ENCODE measurements around the gene MPDZ. TPM values are rescaled to one million over a fixed set of nuclear protein-coding genes. Genes with fewer than 3 reads are reported as not detected.

Gene MPDZ
- total RNA-seq, 1 experiment from 2014 or later, result 15.3 TPM

- Histone ChIP-seq H4K20me1 (ENCODE audit: insufficient read depth) (no peaks in the 10 kb centered on the region), H3K27ac (no peak overlapping the region), H3K4me3 (no peak overlapping the region), H3K9me3 (ENCODE audit: insufficient read depth, low read depth) (no peaks in the 10 kb centered on the region), H3K27me3 (ENCODE audit: insufficient read depth, low read depth) (no peaks in the 10 kb centered on the region), H3K36me3 (ENCODE audit: low read depth) (no peaks in the 10 kb centered on the region), H3F3A (ENCODE audit: insufficient read depth, low read depth) (no peaks in the 10 kb centered on the region), H3K4me2 (no peak overlapping the region), H3K79me2 (ENCODE audit: low read depth) (no peaks in the 10 kb centered on the region), H2AFZ (no peak overlapping the region), H3K4me1 (replicated peaks; ENCODE audit: insufficient read depth) (no peaks in the 10 kb centered on the region), H3K9me2 (ENCODE audit: insufficient read depth) (no peaks in the 10 kb centered on the region)
- TF ChIP-seq EZH2 (IDR thresholded peaks at IDR 0.05; ENCODE audit: low read depth) (no peak), CTCF (conservative IDR thresholded peaks at IDR 0.05) (no peak)
- ChIA-PET CTCF (no interaction called here), POLR2A (ENCODE audit: unreplicated experiment) (no interaction called here)
- no peak for DNase-seq
- intact Hi-C loops (cut with micrococcal nuclease; ENCODE audit: unreplicated experiment), result no loop called here
- BruUV-seq (replicated peaks), result no TSS peak
Measured at GRCh38 chr9:13166996-13167395, 112.5 kb downstream of the MPDZ start.

GRCh38 chr9:13165956-13166355, 113.5 kb downstream of the MPDZ start:
- ChIA-PET CTCF (no interaction called here), POLR2A (ENCODE audit: unreplicated experiment) (no interaction called here)
- Histone ChIP-seq H3F3A (ENCODE audit: insufficient read depth, low read depth) (no peaks in the 10 kb centered on the region), H3K9me3 (ENCODE audit: insufficient read depth, low read depth) (no peaks in the 10 kb centered on the region), H4K20me1 (ENCODE audit: insufficient read depth) (no peaks in the 10 kb centered on the region), H3K4me3 (no peak overlapping the region), H3K79me2 (ENCODE audit: low read depth) (no peaks in the 10 kb centered on the region), H3K9me2 (ENCODE audit: insufficient read depth) (no peaks in the 10 kb centered on the region), H3K36me3 (ENCODE audit: low read depth) (no peaks in the 10 kb centered on the region), H3K27ac (no peak overlapping the region), H2AFZ (no peak overlapping the region), H3K27me3 (ENCODE audit: insufficient read depth, low read depth) (no peaks in the 10 kb centered on the region), H3K4me1 (replicated peaks; ENCODE audit: insufficient read depth) (no peaks in the 10 kb centered on the region), H3K4me2 (no peak overlapping the region)
- intact Hi-C loops (cut with micrococcal nuclease; ENCODE audit: unreplicated experiment), result no loop called here
- no peak for DNase-seq
- TF ChIP-seq CTCF (conservative IDR thresholded peaks at IDR 0.05), result no peak
- no peak for TF ChIP-seq EZH2 (IDR thresholded peaks at IDR 0.05; ENCODE audit: low read depth)
- no TSS peak for BruUV-seq (replicated peaks)

GRCh38 chr9:13165236-13165945, 114.1 kb downstream of the MPDZ start:
- TF ChIP-seq EZH2 (IDR thresholded peaks at IDR 0.05; ENCODE audit: low read depth), result no peak
- TF ChIP-seq CTCF (conservative IDR thresholded peaks at IDR 0.05), result no peak
- H3K9me2 ChIP-seq (ENCODE audit: insufficient read depth), result no peaks in the 10 kb centered on the region
- no peak overlapping the region for H2AFZ ChIP-seq
- no peak overlapping the region for H3K4me3 ChIP-seq
- intact Hi-C loops (cut with micrococcal nuclease; ENCODE audit: unreplicated experiment), result no loop called here
- ChIA-PET POLR2A (ENCODE audit: unreplicated experiment) (interaction anchor here (0.6 to 0.7 kb wide), 2 partner anchors 351 to 1712 kb away, joined by 3 read pairs; no protein-coding TSS in a partner anchor), CTCF (no interaction called here)
- no peaks in the 10 kb centered on the region for H4K20me1 ChIP-seq (ENCODE audit: insufficient read depth)
- no peak for DNase-seq
- no peaks in the 10 kb centered on the region for H3K79me2 ChIP-seq (ENCODE audit: low read depth)
- no TSS peak for BruUV-seq (replicated peaks)
- H3K27ac ChIP-seq, result no peak overlapping the region
- H3K4me2 ChIP-seq, result no peak overlapping the region
- H3K4me1 ChIP-seq (replicated peaks; ENCODE audit: insufficient read depth), result no peaks in the 10 kb centered on the region
- no peaks in the 10 kb centered on the region for H3K9me3 ChIP-seq (ENCODE audit: insufficient read depth, low read depth)
- H3F3A ChIP-seq (ENCODE audit: insufficient read depth, low read depth), result no peaks in the 10 kb centered on the region
- H3K27me3 ChIP-seq (ENCODE audit: insufficient read depth, low read depth), result no peaks in the 10 kb centered on the region
- no peaks in the 10 kb centered on the region for H3K36me3 ChIP-seq (ENCODE audit: low read depth)
